LoVo (cell line): ENCODE data around the gene CDH13.
A peak's percentile ranks its signal among the peaks of the same experiment; 100 is the strongest.

Source experiments
- DNase-seq: peaks from one replicate; pipeline ENCODE4 v3.0.0-alpha.2; 2016; ENCODE audit warnings: low spot score

CDH13 gene

DNA sequence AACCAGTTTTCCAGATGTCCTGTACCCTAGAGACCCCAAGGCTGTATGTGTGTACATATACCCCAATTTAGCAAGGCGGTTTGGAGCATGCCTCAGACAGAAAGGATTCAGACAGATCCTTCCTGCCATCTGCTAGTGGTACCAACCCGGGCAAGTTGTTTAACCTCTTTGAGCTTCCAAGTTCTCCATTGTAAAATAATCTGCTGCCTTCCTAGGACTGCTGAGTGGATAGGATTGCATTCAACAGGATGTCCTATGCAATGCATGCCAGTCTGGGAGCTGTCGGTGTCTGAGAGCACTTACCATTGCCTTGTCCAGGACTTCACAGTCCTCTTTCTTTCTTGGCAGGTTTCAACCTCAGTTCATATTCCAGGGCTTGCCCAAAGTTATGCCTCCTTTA is 1.9 kb downstream of the CDH13 start:
- no peak for DNase-seq

DNA sequence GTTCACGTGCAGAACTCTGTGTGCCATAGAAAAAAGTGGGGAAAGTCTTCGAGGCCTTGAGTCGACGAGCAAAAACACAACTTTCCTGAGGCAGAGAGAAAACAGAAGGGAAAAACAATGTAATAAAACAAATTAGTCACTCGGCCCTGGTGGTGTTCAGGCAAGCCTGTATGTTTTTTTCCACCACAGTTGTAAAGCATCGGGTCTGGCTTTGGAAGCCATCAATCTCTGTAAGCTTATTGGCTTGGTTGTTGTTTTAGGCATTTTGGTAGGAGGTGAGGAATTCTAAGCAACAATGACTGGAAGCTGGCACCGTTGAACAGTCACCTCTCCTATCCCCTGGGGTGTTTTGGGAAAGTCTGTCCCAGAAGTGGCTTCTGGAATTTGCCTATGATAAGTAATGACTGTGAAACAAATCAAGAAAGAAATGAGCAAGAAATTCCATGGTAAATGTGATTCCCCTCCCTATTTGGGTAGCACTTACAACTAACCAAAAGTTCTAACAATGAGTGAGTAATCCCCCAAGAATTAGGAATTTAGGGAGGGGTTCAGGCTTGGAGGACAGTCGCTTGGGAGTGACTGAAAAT is 2.8 kb downstream of the CDH13 start:
- DNase-seq, result peak; percentile 44

- DNase-seq, result no peak
Measured at GRCh38 chr16:82630219-82630618, 3.5 kb downstream of the CDH13 start.

GRCh38 chr16:82630688-82631087 is 3.9 kb downstream of the CDH13 start:
- DNase-seq, result no peak

DNA sequence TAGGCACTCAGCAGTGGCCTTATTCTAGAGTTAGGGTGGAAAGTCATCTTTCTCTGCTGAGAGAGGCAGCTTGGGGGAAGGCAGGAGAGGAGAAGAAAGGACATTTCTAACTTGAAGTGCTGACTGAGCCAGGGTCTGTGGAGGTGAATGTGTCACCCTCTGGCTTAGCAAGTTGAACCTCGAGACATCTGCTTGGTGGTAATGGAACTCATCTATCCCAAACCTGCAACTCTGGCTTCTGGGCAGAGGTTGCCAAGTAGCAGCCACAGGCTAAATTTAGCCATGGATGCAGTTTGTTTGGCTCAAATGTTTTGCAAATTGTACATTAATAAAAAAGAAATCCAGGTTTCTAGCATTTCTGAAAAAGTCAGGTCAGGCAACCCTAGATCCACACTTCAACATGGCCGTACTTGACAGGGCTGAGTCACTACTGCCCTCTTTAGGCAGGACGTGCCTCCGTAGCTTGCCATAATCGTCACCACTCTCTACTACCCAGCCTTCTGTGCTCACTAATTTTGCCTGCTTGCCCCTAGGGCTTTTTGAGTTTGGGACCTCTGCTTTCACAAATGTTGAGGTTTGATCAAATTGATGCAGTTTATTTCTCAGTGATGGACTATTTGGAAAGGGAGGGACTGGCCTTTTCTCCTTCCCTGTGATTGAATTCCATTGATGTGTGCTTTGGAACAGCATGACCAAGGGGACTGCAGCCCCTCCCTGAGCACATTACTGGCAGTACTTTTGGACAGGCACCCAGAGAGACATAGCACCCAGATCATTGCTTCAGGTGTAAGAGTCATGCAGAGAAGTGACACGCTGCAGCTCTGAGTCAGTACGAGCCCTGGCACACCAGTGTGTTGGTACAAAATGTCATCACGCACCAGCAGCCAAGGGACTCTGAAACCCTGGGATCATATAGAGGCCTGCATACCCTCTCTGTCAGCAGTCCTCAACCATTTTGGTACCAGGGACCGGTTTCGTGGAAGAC is 5.2 kb downstream of the CDH13 start:
- DNase-seq, result no peak

DNA sequence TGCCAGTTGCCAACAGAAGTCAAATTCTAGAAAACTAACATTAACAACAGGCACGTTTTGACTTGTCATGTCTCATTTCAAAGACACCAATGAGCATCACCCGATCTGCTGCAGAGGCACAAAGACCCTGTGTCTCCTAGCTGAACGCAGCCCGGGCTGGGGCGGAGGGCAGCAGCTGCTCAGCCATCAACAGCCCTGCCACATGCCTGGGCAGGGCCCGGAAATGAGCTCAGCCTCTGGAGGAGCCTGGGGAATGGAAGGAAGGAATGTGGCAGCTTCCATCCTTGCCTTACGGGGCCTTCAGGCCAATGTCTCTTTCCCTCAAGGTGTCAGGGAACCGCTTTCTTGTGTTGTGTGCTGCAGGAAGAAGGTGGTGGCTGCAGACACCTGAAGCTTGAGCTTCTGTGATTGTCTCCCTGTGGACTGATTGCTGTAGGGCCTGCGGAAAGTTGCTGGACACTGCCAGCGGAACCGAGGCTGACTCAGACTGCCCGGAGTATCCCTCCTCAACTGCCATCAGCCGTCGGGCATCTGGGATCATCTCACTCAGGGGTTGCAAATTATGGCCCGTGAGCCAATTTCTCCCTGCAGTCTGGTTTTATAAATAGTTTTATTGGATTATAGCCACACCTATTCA is 7.3 kb downstream of the CDH13 start:
- no peak for DNase-seq

- no peak for DNase-seq
Measured at GRCh38 chr16:82634955-82635610, 8.3 kb downstream of the CDH13 start.

- no peak for DNase-seq
Measured at GRCh38 chr16:82636485-82636884, 9.7 kb downstream of the CDH13 start.

- no peak for DNase-seq
Measured at GRCh38 chr16:82636958-82637357, 10.2 kb downstream of the CDH13 start.

- DNase-seq, result no peak
Measured at GRCh38 chr16:82638095-82638798, 11.5 kb downstream of the CDH13 start.

DNA sequence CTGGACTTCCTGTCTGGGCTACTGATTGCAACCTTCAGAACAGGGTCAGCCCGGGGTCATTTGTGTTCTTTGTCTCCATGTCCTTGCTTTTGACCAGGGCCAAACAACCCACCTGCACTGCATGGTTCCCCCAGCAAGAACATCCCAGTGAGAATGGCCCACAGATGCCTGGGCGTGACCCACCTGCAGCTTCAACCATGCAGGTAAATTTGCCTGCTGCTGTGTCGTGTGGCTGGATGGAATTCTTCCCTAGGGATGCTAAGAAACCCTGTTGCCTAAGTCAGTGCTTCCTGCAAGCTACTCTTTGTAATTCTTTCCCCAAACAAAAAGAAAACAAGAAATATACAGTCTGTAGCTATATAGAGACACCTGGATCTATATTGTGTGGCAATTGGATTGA is 12.5 kb downstream of the CDH13 start:
- no peak for DNase-seq

GRCh38 chr16:82639666-82640336 is 13.0 kb downstream of the CDH13 start:
- peak; percentile 46 for DNase-seq

DNA sequence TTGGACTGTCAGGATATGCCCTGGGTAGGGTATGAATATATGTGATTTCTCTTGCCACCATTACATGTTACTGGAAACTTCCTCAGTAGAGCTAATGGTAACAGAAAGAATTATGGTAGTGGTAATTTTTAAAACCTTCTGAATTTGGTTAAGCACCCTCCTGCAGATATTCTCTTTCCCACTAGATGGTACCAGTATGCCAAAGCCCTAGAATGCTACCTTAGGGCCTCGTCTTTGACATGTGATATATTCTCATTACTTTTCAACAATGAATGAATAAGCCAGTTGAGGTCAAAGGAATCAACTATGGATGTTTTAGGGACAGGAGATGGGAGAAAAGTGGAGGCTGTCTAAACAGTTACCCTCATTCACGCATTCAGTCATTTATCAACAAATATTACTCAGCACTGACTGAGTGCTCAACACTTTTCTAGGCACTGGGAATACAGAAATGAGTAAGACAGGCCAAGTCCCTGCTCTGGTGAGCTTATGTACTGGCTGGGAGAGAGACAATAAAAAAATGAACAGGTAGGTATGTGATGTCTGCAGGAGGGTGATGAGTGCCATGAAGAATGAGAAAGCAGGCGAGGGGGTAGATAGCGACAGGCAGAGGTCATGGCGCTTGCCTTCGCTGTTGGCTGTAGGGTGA is 14.7 kb downstream of the CDH13 start:
- no peak for DNase-seq

DNA sequence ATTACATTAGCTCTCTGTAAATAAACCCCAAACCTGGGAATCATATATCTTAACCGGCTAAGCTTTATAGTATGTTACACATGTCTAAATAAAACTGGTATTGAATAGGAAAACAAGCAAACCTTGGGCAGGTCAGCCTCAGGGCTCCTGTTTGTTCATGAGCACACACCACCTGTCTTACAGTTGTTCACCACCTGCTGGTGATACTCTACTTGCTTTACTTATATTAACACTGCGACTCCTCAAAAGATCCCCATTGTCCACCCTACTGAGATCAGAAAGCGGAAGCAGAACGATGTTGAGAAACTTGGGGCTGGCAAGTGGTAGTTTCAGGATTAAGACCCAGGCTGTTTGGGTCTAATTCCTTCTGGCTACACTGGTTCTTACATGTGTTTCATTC is 16.4 kb downstream of the CDH13 start:
- no peak for DNase-seq

GRCh38 chr16:82643936-82644630 is 17.3 kb downstream of the CDH13 start:
- DNase-seq, result no peak

- DNase-seq, result no peak
Measured at GRCh38 chr16:82646504-82646903, 19.7 kb downstream of the CDH13 start.

DNA sequence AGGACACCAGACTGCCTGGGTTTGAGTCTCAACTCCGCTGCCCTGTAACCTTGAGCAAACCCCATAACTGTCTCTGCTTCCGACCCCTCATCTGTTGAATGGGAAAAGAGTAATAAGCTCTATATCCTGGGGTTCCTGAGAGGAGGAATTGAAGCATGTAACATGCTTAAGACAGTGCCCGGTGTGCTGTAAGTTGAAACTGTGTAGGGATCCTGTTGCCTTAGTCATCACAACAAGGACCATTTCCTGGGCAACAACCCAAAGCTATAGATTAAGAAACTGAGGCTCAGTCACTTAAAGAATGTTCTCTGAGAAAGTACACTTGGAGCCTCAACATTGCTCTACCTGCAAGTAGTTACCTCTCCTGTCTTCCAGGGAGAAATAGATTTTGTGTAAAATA is 23.0 kb downstream of the CDH13 start:
- DNase-seq, result no peak

DNA sequence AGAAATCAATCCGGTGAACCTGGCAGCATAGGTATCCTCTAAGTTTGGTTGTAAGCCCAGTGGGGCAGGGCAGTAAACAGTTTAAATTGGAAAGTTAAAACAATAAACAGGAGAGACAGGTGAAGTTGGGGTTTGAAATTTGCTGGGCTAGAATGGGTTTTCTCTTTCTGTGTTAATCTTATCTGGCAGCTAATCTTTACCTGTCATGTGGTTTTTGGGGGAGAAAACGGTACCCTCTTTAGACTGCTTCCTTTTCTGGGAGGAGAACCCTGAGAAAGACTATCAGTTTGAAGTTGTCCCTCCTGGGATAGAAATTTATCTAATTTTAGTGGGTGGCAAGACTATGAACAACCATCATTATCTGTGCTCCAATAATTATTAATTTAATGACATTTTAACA is 24.0 kb downstream of the CDH13 start:
- DNase-seq, result no peak

DNA sequence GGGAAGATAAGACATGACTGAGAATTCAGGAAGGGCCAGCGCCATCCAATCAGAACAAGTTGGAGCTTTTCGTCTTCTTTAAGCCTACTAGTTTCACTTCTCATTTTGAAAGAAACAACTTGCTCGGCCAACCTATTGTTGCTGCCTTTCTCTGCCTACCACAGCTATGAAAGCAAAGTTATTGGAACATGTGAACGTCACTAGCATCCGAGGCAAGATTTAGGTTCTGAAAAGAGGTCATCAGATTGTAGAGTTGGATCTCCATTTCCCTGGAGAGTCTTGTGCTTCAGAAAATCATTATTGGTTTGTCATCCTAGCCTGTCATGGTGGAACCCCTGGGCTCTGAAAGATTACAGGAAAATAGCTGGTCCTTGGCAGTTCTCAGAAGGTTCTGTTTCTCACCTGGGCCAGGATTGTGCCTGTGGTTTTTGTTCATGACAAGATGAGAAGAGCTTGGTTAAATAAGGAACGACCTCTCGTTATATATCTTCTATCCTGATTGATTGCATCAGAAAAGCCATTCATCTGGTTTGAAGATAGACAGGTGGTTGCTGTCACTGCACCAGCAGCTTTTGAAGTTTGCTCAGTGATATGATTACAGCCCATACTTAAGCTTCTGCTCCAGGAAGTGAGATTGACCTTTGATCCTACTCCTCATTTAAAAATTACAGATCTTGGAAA is 25.3 kb downstream of the CDH13 start:
- DNase-seq, result peak; percentile 44

DNA sequence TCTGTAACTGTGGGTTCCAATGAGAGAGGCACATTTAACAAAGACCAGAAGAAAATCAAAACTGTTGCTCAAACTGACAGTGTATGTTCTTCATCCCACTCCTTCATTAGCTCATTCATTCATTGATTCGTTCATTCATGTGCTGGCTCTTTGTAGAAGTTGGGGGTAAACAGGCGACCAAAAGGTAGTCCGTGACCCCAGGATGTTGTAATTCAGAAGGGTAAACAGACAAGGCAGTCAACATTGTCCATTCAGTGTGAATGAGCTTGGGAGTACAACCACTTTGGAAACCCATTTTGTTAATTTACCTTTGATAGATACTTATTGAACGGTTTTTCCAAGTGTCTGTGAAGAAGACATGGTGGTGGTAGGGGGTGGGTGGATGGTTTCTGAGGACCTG is 26.1 kb downstream of the CDH13 start:
- DNase-seq, result no peak
